ENCODE results near the gene PIK3R3. TPM values are rescaled to one million over a fixed set of nuclear protein-coding genes. Genes with fewer than 3 reads are reported as not detected.

Gene PIK3R3
- total and polyA plus RNA-seq, 2 donors (not counting 3 experiments of a cell fraction or from before 2014, with no cell fraction given): 7.5 to 14.3 TPM

DNA sequence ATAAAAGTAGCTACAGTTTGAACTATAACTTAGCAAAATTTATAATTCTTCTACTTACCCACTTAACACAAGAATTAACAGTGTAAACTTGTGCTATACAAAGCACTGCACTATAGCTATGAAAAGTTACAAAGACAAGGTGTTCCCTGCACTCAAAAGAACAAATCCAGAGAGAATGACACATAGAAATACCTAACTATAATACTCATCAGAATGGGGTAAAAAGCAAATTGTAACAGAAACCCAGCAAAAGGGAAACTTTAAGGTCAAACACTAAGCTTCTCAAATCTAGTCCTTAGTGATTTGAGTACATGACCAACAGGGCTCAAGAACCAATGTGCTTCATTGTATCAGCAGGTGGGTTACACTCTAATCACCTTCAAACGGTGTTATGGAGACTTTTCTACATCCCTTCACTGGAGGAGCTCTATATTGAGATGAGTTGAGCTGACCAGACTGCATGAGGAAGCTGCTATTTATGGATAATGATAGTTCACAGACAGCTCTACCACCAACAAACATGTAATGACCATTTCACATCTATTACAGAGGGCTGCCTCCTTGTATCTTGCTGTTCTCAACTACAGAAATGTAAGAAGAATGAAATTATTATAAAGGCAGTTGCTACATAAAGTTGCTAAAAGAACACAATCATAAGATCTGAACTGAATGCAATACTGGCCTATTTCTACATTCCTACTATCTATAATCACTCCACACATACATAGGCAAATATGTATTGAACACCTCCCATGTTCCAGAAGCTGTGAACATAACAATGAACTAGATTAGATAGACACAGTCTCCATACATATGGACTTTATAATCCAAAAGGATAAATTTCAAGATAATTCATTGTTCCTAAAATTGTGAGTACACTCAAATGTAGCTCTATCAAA lies 47.6 kb downstream of the PIK3R3 start:
- BruUV-seq (replicated peaks): no TSS peak
- Histone ChIP-seq H3K9me3 (replicated peaks; ENCODE audit: control insufficient read depth, insufficient read depth, low read length) (no peaks in the 10 kb centered on the region), H3K4me3 (replicated peaks in 1 of 3; ENCODE audit: insufficient read depth in 1 of 3, low read depth in 1 of 3, low read length in 3 of 3) (no peak overlapping the region), H3K79me2 (ENCODE audit: control insufficient read depth, insufficient read depth, low read length) (no peaks in the 10 kb centered on the region), H2AFZ (ENCODE audit: low read depth, low read length) (no peak overlapping the region), H3K4me1 (ENCODE audit: control insufficient read depth, extremely low read depth, insufficient read depth, low read length) (peaks cover 14% of the 10 kb centered on the region), H3K36me3 (ENCODE audit: control insufficient read depth in 2 of 2, extremely low read depth in 1 of 2, insufficient read depth in 2 of 2, low read length in 2 of 2) (no peaks in the 10 kb centered on the region), H4K20me1 (replicated peaks; ENCODE audit: control insufficient read depth, extremely low read depth, insufficient read depth, low read length) (no peaks in the 10 kb centered on the region), H3K4me2 (ENCODE audit: insufficient read depth, low read length) (no peak overlapping the region), H3K27me3 (ENCODE audit: control insufficient read depth in 2 of 2, insufficient read depth in 2 of 2, low read length in 2 of 2) (no peaks in the 10 kb centered on the region), H3K27ac (ENCODE audit: insufficient read depth, low read depth, low read length) (no peak overlapping the region), H3K9me1 (replicated peaks; ENCODE audit: control insufficient read depth, extremely low read depth, insufficient read depth, low read length) (no peaks in the 10 kb centered on the region), H3K9ac (replicated peaks; ENCODE audit: extremely low read depth, insufficient read depth, low read length) (no peak overlapping the region)
- ChIA-PET CTCF (interaction anchor here (0.9 to 1.0 kb wide), 2 partner anchors 8 to 36 kb away, joined by 3 read pairs; no protein-coding TSS in a partner anchor), POLR2A (no interaction called here)
- DNase-seq (ENCODE audit: low read depth, low spot score): no peak
- TF ChIP-seq POLR2A (IDR thresholded peaks at IDR 0.05; ENCODE audit: low read depth, low read length) (no peak), FOS (IDR thresholded peaks at IDR 0.05; ENCODE audit: borderline replicate concordance, insufficient read depth, low read length) (no peak), JUN (IDR thresholded peaks at IDR 0.05; ENCODE audit: borderline replicate concordance, insufficient read depth, insufficient read length, low read depth) (no peak), EZH2 (IDR thresholded peaks at IDR 0.05; ENCODE audit: borderline replicate concordance, low read depth, low read length, severe bottlenecking) (no peak), GATA2 (IDR thresholded peaks at IDR 0.05; ENCODE audit: insufficient read depth, insufficient read length, low read depth, low read length) (no peak), MYC (IDR thresholded peaks at IDR 0.05; ENCODE audit: low read depth, low read length) (no peak), POLR2AphosphoS5 (IDR thresholded peaks at IDR 0.05; ENCODE audit: insufficient read depth, low read depth, low read length) (no peak)
- TF ChIP-seq, protein P1, sequence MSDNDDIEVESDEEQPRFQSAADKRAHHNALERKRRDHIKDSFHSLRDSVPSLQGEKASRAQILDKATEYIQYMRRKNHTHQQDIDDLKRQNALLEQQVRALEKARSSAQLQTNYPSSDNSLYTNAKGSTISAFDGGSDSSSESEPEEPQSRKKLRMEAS (IDR thresholded peaks at IDR 0.05; ENCODE audit: insufficient read depth, insufficient read length): no peak
- TF ChIP-seq, protein P2, sequence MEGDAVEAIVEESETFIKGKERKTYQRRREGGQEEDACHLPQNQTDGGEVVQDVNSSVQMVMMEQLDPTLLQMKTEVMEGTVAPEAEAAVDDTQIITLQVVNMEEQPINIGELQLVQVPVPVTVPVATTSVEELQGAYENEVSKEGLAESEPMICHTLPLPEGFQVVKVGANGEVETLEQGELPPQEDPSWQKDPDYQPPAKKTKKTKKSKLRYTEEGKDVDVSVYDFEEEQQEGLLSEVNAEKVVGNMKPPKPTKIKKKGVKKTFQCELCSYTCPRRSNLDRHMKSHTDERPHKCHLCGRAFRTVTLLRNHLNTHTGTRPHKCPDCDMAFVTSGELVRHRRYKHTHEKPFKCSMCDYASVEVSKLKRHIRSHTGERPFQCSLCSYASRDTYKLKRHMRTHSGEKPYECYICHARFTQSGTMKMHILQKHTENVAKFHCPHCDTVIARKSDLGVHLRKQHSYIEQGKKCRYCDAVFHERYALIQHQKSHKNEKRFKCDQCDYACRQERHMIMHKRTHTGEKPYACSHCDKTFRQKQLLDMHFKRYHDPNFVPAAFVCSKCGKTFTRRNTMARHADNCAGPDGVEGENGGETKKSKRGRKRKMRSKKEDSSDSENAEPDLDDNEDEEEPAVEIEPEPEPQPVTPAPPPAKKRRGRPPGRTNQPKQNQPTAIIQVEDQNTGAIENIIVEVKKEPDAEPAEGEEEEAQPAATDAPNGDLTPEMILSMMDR (IDR thresholded peaks at IDR 0.05; ENCODE audit: extremely low read depth in 1 of 2, insufficient read depth in 1 of 2, low read depth in 1 of 2, low read length in 2 of 2): no peak
- dilution Hi-C loops (cut with MboI; ENCODE audit: extremely low pct_ligation_motif_present, low sequenced_read_pairs): no loop called here
- intact Hi-C loops (cut with micrococcal nuclease): no loop called here
- FAIRE-seq: no peak
